Measurements from ENCODE around the gene TGFBR3L.

Gene TGFBR3L

DNA sequence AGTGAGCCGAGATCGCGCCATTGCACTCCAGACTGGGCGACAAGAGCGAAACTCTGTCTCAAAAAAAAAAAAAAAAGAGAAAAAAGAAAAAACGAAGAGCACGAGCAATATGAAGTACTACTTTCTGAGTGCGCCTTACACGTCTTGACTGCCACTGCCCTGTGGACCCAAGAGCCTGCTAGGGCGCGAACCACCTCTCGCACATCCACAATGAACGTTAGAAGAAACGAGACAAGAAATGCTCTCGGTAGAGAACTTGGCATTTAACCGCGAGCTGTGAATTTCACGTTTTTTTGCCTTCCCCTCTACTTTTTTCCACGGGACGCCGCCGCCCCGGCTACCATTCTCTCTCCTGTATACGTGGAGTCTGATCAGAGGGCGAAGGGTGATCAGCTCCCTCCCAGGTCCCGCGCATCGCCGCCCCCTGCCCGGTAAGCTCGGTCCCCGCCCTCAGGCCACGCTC, 28.4 kb downstream of the TGFBR3L start:
- DNase-seq (ENCODE audit: low read depth, low spot score), result no peak
- ChIA-PET POLR2A (interaction anchor here (0.7 to 2.2 kb wide), 8 partner anchors 9 to 73 kb away, joined by 3 to 10 read pairs (median 5); partner anchors contain the start of genes ELAVL1 and SNAPC2), CTCF (interaction anchor here (0.6 to 6.0 kb wide), 24 partner anchors 8 to 319 kb away, joined by 3 to 160 read pairs (median 10); partner anchors contain the start of genes CTXN1, ELAVL1, MAP2K7 and SNAPC2)
- TF ChIP-seq CTCF (IDR thresholded peaks at IDR 0.05; ENCODE audit: insufficient read depth, low read length, missing control alignments), result no peak
- peak overlapping the region; percentile 97 for H3K4me3 ChIP-seq (ENCODE audit: low read depth, low read length)

GRCh38 chr19:7943444-7944176, 29.0 kb downstream of the TGFBR3L start, which contains the start of gene TIMM44:
TIMM44 (minus strand) TSS chr19:7943666; CDS start chr19:7943651, 15 bp downstream.
- no peak for TF ChIP-seq CTCF (IDR thresholded peaks at IDR 0.05; ENCODE audit: insufficient read depth, low read length, missing control alignments)
- peak within 1 kb of the TSS; percentile 97 for H3K4me3 ChIP-seq (ENCODE audit: low read depth, low read length)
- DNase-seq (ENCODE audit: low read depth, low spot score), result peak; percentile 95
- POLR2A ChIA-PET, result interaction anchor here (0.6 to 2.2 kb wide), 11 partner anchors 9 to 74 kb away, joined by 3 to 10 read pairs (median 4); partner anchors contain the start of genes ELAVL1 and SNAPC2
- CTCF ChIA-PET, result interaction anchor here (0.6 to 6.0 kb wide), 39 partner anchors 8 to 358 kb away, joined by 3 to 160 read pairs (median 7); partner anchors contain the start of genes CTXN1, ELAVL1, MAP2K7 and SNAPC2

DNA sequence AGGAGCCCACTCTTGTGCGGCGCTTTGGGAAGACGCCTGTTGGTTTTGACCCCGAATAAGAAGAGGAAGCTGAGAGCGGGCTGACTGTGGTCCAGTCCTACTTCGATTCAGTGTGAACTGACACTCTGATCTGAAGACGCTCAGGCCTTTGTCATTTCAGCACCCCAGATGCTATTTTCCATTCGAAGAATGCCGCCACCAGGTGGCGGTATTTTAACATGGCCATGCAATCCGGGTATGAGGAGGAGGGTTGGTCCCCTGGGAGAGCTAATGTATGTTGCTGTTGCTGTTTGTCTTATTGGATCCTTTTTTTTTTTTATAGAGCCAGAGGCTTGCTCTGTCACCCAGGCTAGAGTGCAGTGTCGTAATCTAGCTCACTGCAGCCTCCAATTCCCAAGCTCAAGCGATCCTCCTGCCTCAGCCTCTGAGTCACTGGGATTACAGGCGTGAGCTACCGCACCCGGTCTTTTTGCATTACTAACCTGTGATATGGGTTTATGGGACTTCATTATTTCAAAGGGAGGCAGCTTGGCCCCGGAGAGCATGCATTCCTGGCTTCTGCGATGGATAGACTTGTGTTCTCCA, 29.6 kb downstream of the TGFBR3L start:
- DNase-seq (ENCODE audit: low read depth, low spot score), result peak; percentile 65
- POLR2A ChIA-PET, result interaction anchor here (0.6 to 2.2 kb wide), 9 partner anchors 8 to 61 kb away, joined by 3 to 10 read pairs (median 4); partner anchors contain the start of genes ELAVL1 and SNAPC2
- TF ChIP-seq CTCF (IDR thresholded peaks at IDR 0.05; ENCODE audit: insufficient read depth, low read length, missing control alignments), result peak; percentile 70
- H3K4me3 ChIP-seq (ENCODE audit: low read depth, low read length), result peak overlapping the region; percentile 60
- CTCF ChIA-PET, result interaction anchor here (0.7 to 6.0 kb wide), 40 partner anchors 9 to 397 kb away, joined by 3 to 160 read pairs (median 7); partner anchors contain the start of genes CTXN1, ELAVL1, MAP2K7 and SNAPC2

DNA sequence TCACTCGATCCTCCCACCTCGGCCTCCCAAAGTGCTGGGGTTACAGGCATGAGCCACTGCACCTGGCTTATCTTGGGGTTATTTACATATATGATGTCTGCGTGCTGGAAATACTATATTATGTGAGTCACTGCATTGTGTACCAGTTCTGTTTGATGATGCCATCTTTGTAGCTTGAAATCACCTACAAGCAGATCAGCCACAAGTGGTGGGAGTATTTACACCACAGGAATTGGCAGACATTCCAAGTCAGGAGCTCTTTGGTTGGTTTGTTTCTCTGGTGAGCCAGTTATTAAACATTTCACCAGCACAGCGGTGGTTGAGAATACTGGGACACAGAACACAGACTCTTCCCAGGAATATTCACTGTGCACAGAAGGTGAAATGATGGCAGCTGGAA, 33.3 kb downstream of the TGFBR3L start:
- no peak overlapping the region for H3K4me3 ChIP-seq (ENCODE audit: low read depth, low read length)
- POLR2A ChIA-PET, result no interaction called here
- no peak for TF ChIP-seq CTCF (IDR thresholded peaks at IDR 0.05; ENCODE audit: insufficient read depth, low read length, missing control alignments)
- DNase-seq (ENCODE audit: low read depth, low spot score), result no peak
- CTCF ChIA-PET, result interaction anchor here (0.9 to 1.6 kb wide), 3 partner anchors 19 to 54 kb away, joined by 3 to 7 read pairs (median 3); no protein-coding TSS in a partner anchor

DNA sequence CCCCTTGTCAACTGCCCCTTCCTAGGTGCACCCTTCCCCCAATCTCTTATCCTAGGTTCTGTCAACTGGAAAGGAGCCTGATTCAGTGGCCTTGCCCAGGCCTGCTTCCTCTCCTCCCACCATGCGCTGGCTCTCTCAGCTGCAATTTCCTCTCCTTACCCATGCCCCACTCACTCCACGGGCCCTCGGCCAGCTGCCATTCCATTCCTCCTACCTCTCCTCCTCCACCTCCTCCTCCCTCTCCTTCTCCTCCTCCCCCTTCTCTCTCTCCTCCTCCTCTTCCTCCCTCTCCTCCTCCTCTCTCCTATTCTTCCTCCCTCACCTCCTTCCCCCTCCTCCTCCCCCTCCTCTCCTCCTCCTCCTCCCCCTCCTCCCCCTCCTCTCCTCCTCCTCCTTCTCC, 38.4 kb downstream of the TGFBR3L start:
- no peak for DNase-seq (ENCODE audit: low read depth, low spot score)
- CTCF ChIA-PET, result interaction anchor here (1.1 to 5.7 kb wide), 3 partner anchors 9 to 49 kb away, joined by 4 to 55 read pairs (median 34); partner anchors contain the start of gene TIMM44
- no peak overlapping the region for H3K4me3 ChIP-seq (ENCODE audit: low read depth, low read length)
- POLR2A ChIA-PET, result interaction anchor here (0.8 kb wide), 1 partner anchor 9 kb away, joined by 4 read pairs; no protein-coding TSS in a partner anchor
- no peak for TF ChIP-seq CTCF (IDR thresholded peaks at IDR 0.05; ENCODE audit: insufficient read depth, low read length, missing control alignments)
